ENCODE measurements around the gene AP3B2.

Gene AP3B2

DNA sequence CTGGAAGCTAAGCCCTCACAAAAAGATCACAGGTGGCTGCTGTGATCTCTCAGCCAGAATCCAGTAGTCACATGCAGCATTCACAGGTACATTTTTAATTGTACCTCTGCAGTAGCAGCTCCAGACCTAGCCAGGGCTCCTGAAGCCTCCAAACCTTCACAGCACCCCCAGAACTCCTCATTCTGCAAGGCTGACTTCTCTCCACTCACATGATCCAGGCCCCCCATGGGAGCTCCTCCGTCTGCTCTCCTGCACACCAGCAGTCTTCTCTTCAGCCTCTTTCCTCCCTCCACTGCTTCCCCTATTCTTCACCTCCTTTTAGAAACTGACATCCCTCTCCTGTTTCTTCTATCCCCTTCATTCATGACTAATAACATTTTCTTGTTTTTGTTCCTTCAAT lies 49.3 kb downstream of the AP3B2 start:
- Histone ChIP-seq H3K9me3 (replicated peaks in 1 of 11) (no peaks in the 10 kb centered on the region), H3K27ac (no peak overlapping the region), H4K20me1 (peaks cover 0 to 16% (median 0%) of the 10 kb centered on the region in 11 experiments; a peak in 7 of 22 replicates), H3K9ac (no peak overlapping the region), H3K36me3 (no peaks in the 10 kb centered on the region), H3K4me3 (no peak overlapping the region), H3K27me3 (no peaks in the 10 kb centered on the region), H3K4me1 (peaks cover 0 to 3% (median 0%) of the 10 kb centered on the region in 10 experiments; a peak in 1 of 20 replicates), H3K4me2 (no peak overlapping the region)
- no peak for TF ChIP-seq Cebpa-rat (IDR thresholded peaks at IDR 0.05)

- no peak overlapping the region for H3K27ac ChIP-seq
- no peak for TF ChIP-seq Cebpa-rat (IDR thresholded peaks at IDR 0.05)
- H3K4me2 ChIP-seq: no peak overlapping the region
- H3K4me1 ChIP-seq: peaks cover 0 to 3% (median 0%) of the 10 kb centered on the region in 10 experiments; a peak in 1 of 20 replicates
- H3K9ac ChIP-seq: no peak overlapping the region
- H3K36me3 ChIP-seq: no peaks in the 10 kb centered on the region
- H3K27me3 ChIP-seq: no peaks in the 10 kb centered on the region
- H3K9me3 ChIP-seq (replicated peaks in 1 of 11): no peaks in the 10 kb centered on the region
- H4K20me1 ChIP-seq: no peaks in the 10 kb centered on the region; a peak in 1 of 22 replicates
- H3K4me3 ChIP-seq: no peak overlapping the region
Observed at GRCh38 chr15:82656641-82657266, 52.9 kb downstream of the AP3B2 start.

- no peaks in the 10 kb centered on the region for H3K9me3 ChIP-seq (replicated peaks in 1 of 11)
- no peak overlapping the region for H3K9ac ChIP-seq
- no peaks in the 10 kb centered on the region; a peak in 1 of 22 replicates for H4K20me1 ChIP-seq
- no peaks in the 10 kb centered on the region for H3K27me3 ChIP-seq
- no peak for TF ChIP-seq Cebpa-rat (IDR thresholded peaks at IDR 0.05)
- no peak overlapping the region for H3K4me2 ChIP-seq
- no peak overlapping the region for H3K4me3 ChIP-seq
- H3K36me3 ChIP-seq: no peaks in the 10 kb centered on the region
- no peak overlapping the region for H3K27ac ChIP-seq
- H3K4me1 ChIP-seq: peaks cover 0 to 3% (median 0%) of the 10 kb centered on the region in 10 experiments; a peak in 1 of 20 replicates
Observed at GRCh38 chr15:82655606-82656005, 54.1 kb downstream of the AP3B2 start.

DNA sequence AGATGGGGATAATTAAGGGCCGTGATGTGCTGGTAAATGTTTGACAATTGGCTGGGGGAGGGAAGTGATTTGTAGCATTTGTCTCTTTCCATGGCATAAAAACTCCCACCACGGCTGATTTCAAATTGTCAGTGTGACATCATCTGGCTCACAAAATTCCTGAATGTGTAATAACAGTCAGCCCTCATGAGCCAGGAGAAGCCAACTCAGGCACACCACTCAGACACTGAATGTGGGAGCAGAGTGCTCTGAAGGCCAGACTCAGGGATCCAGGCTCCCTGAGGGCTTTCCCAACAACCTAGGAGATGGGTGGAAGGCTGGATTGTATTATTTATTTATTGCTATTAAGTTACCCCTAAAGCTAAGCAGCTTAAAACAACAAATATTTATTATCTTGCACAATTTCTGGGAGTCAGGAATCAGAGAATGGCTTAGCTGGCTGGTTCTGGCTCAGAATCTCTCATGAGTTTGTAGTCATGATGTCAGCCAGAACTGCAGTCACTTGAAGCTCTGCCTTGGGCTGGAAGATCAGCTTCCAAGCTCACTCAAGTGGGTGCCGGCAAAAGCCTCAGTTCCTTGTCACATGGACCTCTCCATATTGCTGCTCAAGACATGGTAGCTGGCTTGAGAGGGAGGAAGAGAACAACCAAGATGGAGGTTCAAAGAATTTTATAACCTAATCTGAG lies 56.0 kb downstream of the AP3B2 start:
- Histone ChIP-seq H3K27me3 (no peaks in the 10 kb centered on the region), H3K4me2 (no peak overlapping the region), H3K27ac (no peak overlapping the region), H3K9ac (no peak overlapping the region), H3K4me1 (no peaks in the 10 kb centered on the region), H4K20me1 (no peaks in the 10 kb centered on the region), H3K9me3 (replicated peaks in 1 of 11) (no peaks in the 10 kb centered on the region), H3K36me3 (no peaks in the 10 kb centered on the region), H3K4me3 (no peak overlapping the region)
- TF ChIP-seq Cebpa-rat (IDR thresholded peaks at IDR 0.05): no peak

GRCh38 chr15:82651708-82652107 lies 58.0 kb downstream of the AP3B2 start:
- Histone ChIP-seq H3K27ac (no peak overlapping the region), H4K20me1 (no peaks in the 10 kb centered on the region), H3K36me3 (no peaks in the 10 kb centered on the region), H3K27me3 (no peaks in the 10 kb centered on the region), H3K4me1 (no peaks in the 10 kb centered on the region), H3K9me3 (replicated peaks in 1 of 11) (peaks cover 11 to 19% (median 16%) of the 10 kb centered on the region in 11 experiments), H3K4me2 (no peak overlapping the region), H3K9ac (no peak overlapping the region), H3K4me3 (no peak overlapping the region)
- no peak for TF ChIP-seq Cebpa-rat (IDR thresholded peaks at IDR 0.05)

DNA sequence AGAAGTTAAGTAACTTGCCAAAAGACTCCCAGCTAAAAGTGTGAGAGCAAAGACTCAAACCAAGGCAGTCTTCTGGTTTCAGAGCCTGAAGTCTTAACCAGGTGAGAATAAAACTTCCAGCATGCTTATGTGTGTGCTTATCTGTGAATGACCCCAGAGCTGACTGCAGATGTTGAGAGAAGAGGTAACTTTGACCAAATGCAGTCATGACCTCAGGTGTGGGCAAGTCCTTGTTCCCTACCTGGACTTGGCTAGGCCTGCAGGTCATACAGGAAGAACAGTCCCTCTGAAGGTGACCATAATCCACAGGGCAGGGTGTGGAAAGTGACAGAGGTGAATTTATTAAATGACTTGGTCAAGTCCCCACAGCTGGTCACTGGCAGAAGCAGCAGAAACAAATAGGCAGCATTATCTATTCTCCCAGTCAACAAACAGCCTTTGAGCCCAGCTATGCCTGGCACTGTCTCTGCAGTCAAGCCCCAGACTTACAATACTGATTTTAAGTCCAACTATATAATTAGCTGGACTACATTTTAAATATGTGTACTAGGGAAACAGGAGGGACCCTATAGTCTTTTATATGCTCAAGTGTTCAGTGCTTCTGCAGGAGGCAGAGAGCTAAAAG lies 59.5 kb downstream of the AP3B2 start:
- no peak overlapping the region for H3K9ac ChIP-seq
- no peak overlapping the region for H3K4me3 ChIP-seq
- H3K27me3 ChIP-seq: no peaks in the 10 kb centered on the region
- TF ChIP-seq Cebpa-rat (IDR thresholded peaks at IDR 0.05): no peak
- H4K20me1 ChIP-seq: no peaks in the 10 kb centered on the region
- H3K36me3 ChIP-seq: no peaks in the 10 kb centered on the region
- H3K4me2 ChIP-seq: no peak overlapping the region
- no peaks in the 10 kb centered on the region for H3K4me1 ChIP-seq
- H3K27ac ChIP-seq: no peak overlapping the region
- H3K9me3 ChIP-seq (replicated peaks in 1 of 11): peaks cover 16 to 25% (median 22%) of the 10 kb centered on the region in 11 experiments

DNA sequence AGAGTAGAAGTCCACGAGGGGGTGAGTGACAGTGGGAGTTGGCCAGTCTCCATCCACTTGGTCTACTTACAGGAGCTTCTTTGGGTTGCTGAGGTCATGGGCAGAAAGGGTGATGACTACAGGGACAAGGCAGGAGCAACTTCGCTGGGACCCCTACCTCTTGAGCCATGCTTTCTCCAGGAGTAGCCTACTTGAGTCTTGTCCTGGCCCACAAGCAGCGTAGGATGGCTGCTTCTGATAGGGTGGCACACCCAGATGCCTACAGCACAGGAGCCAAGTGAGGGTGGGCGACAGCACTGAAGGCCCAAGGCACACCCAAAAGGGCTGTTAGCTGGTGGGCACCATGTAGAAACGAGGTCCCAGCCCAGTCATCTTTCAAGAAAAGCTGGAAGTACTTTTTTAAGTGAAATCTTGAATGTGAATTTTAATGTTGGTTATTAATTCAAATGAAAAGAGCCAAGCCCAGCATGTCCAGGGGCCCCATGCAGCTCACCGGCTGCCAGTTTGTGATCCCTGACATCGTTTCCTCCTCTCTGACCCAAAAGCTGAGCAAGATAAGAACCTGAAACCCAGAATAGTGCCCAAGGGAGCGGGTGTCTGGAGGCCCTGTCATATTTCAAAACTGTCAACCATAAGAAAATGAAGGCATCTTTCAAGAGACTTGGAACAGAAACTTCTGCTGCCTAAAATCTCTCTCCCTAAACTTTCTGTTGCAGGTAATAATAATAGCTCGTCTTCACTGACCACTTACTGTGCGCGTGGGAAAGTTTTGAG lies 60.3 kb downstream of the AP3B2 start:
- no peak for TF ChIP-seq Cebpa-rat (IDR thresholded peaks at IDR 0.05)
- Histone ChIP-seq H3K4me2 (no peak overlapping the region), H3K9ac (no peak overlapping the region), H3K36me3 (no peaks in the 10 kb centered on the region), H3K27ac (no peak overlapping the region), H3K4me1 (no peaks in the 10 kb centered on the region), H3K27me3 (no peaks in the 10 kb centered on the region), H3K4me3 (no peak overlapping the region), H3K9me3 (replicated peaks in 1 of 11) (peaks cover 16 to 25% (median 22%) of the 10 kb centered on the region in 11 experiments), H4K20me1 (no peaks in the 10 kb centered on the region)

GRCh38 chr15:82648257-82649103 lies 61.2 kb downstream of the AP3B2 start:
- H3K36me3 ChIP-seq: no peaks in the 10 kb centered on the region
- H3K4me3 ChIP-seq: no peak overlapping the region
- no peak overlapping the region for H3K27ac ChIP-seq
- H3K9ac ChIP-seq: no peak overlapping the region
- H4K20me1 ChIP-seq: no peaks in the 10 kb centered on the region
- no peaks in the 10 kb centered on the region for H3K4me1 ChIP-seq
- no peaks in the 10 kb centered on the region for H3K27me3 ChIP-seq
- peaks cover 16 to 25% (median 22%) of the 10 kb centered on the region in 11 experiments for H3K9me3 ChIP-seq (replicated peaks in 1 of 11)
- no peak overlapping the region for H3K4me2 ChIP-seq
- no peak for TF ChIP-seq Cebpa-rat (IDR thresholded peaks at IDR 0.05)

Measured in BLaER1 treated with 17β-estradiol and CSF1 and Interleukin-3, amounts not matched to agents 10 nM and 100 nM (cell line).